ENCODE results near the gene SLC1A3.

The SLC1A3 gene

DNA sequence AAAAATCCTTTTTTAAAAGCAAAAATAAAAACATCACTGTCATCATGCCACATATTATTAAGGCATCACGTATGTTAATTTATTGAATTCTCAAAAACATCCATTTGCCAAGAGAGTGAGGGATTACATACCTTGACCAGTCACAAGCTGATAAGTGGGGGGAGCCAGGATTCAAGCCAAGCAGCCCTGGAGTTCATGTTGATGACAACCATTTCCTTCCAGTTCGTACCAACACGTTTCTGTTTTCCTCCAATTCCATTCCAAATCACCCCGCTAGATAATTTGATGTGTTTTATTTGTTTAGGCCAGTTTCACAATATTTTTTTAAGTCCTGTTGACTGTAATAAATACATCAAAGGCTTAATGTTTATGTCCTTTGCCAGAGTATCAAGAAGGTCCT, 53.0 kb downstream of the SLC1A3 start:
- Histone ChIP-seq H3K27ac (no peak overlapping the region), H3K9me3 (no peaks in the 10 kb centered on the region), H3K4me1 (ENCODE audit: control insufficient read depth in 1 of 2, insufficient read depth in 1 of 2, low read depth in 1 of 2, low read length in 1 of 2) (peaks cover 19 to 29% of the 10 kb centered on the region in 2 experiments), H3K4me3 (ENCODE audit: low read depth in 1 of 2, low read length in 1 of 2) (no peak overlapping the region), H3K27me3 (no peaks in the 10 kb centered on the region), H3K36me3 (no peaks in the 10 kb centered on the region)
- TF ChIP-seq, protein P1, sequence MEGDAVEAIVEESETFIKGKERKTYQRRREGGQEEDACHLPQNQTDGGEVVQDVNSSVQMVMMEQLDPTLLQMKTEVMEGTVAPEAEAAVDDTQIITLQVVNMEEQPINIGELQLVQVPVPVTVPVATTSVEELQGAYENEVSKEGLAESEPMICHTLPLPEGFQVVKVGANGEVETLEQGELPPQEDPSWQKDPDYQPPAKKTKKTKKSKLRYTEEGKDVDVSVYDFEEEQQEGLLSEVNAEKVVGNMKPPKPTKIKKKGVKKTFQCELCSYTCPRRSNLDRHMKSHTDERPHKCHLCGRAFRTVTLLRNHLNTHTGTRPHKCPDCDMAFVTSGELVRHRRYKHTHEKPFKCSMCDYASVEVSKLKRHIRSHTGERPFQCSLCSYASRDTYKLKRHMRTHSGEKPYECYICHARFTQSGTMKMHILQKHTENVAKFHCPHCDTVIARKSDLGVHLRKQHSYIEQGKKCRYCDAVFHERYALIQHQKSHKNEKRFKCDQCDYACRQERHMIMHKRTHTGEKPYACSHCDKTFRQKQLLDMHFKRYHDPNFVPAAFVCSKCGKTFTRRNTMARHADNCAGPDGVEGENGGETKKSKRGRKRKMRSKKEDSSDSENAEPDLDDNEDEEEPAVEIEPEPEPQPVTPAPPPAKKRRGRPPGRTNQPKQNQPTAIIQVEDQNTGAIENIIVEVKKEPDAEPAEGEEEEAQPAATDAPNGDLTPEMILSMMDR (IDR thresholded peaks at IDR 0.05) = no peak

DNA sequence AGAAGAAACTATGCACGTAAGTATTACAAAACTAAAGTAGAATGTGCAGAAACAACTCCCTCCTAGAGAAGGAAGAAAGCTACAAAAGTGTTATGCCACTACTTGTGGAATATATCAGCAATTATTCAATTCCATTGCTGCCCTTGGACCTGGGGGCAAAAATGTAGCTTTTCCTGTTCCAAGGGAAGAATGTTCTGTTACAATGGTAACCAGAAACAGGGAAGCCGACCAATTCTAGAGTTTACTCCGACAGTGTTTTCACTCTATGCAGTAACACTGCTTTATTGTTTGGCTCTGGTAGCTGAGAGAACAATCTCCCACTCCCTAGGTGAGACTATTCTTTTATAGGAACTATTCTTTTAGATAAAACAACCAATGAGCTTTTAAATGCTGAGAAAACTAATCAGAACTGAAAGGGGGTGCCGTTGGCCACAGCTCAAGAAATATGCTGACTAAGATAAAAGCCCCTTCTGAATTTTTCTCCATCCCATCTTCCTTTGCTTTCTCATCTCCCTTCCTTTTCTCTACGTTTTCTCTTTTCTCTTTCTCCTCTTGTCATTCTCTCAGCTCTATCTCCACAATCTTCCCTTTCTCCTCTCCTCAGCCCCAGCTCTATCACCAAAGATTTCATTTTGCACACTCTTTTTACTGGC, 54.1 kb downstream of the SLC1A3 start:
- TF ChIP-seq, protein P1 (IDR thresholded peaks at IDR 0.05) = no peak
- peaks cover 19 to 22% of the 10 kb centered on the region in 2 experiments for H3K4me1 ChIP-seq (ENCODE audit: control insufficient read depth in 1 of 2, insufficient read depth in 1 of 2, low read depth in 1 of 2, low read length in 1 of 2)
- H3K27me3 ChIP-seq = no peaks in the 10 kb centered on the region
- no peak overlapping the region for H3K4me3 ChIP-seq (ENCODE audit: low read depth in 1 of 2, low read length in 1 of 2)
- no peaks in the 10 kb centered on the region for H3K9me3 ChIP-seq
- H3K27ac ChIP-seq = no peak overlapping the region
- no peaks in the 10 kb centered on the region for H3K36me3 ChIP-seq

DNA sequence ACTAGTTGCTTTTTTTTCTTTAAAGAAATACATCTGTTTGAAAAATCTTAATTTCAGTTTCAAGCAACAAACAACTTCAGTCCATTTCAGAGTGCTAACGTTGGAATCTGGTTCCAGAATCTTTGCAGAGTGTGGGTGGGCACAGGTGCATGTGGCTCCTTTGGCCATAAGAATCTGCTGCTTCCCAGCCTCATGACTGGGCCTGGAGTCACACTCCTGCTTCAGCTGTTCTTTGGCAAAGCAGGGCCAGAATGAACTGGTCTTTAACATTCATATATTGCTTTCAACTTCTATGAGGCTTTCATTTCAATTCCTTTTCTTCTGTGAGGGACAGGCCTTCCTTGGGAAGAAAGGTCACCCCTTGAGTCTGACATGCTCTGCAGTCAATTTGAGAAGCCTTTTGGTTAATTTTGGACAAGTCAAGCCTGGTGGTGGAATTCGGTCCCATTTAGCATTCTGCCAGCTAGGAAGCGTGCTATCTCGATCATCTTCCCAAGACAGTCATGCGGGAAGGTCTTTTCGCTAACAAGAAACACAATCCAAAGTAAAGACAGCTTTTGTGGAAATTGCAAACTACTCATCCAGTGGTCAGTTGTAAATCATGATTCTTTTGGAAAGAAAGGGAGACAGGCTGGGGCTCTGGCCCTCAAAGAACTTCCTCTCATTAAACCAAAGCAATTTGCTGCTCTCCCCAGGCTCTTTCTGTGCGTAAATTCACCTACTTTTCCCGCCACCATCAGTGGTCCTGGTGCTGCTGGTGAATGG, 55.2 kb downstream of the SLC1A3 start:
- Histone ChIP-seq H3K4me1 (ENCODE audit: control insufficient read depth in 1 of 2, insufficient read depth in 1 of 2, low read depth in 1 of 2, low read length in 1 of 2) (peaks cover 16 to 18% of the 10 kb centered on the region in 2 experiments), H3K27ac (no peak overlapping the region), H3K27me3 (no peaks in the 10 kb centered on the region), H3K4me3 (ENCODE audit: low read depth in 1 of 2, low read length in 1 of 2) (no peak overlapping the region), H3K36me3 (no peaks in the 10 kb centered on the region), H3K9me3 (no peaks in the 10 kb centered on the region)
- TF ChIP-seq, protein P1 (IDR thresholded peaks at IDR 0.05) = no peak

DNA sequence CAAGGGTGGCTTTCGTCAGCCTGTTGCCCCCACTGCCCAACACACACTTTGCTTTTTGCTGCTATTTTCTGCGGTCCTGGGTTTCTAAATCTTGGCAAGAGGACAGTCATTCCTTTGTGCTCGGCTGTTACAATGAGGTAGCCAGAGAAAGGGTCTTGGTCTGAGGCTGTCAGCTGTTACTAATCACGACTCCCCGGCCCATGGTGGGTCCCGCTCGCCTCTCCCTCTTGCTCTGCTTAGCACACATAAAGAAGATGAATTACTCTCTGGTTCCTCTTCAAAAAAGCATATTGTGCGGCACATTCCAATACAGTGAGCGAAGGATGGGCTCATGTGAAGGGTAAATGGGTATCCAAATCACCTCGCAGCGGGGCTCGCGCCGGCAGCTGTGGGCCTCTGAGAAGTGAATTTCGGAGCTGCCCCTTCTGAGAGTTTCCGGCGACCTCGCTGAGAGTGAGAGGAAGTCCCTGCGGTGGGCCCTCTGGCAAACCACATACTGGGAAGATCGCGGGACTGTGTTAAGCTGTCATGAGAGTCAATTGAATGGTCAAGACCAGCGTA, 56.0 kb downstream of the SLC1A3 start:
- peaks cover 12 to 17% of the 10 kb centered on the region in 2 experiments for H3K4me1 ChIP-seq (ENCODE audit: control insufficient read depth in 1 of 2, insufficient read depth in 1 of 2, low read depth in 1 of 2, low read length in 1 of 2)
- TF ChIP-seq, protein P1 (IDR thresholded peaks at IDR 0.05) = no peak
- no peak overlapping the region for H3K4me3 ChIP-seq (ENCODE audit: low read depth in 1 of 2, low read length in 1 of 2)
- no peak overlapping the region for H3K27ac ChIP-seq
- no peaks in the 10 kb centered on the region for H3K9me3 ChIP-seq
- no peaks in the 10 kb centered on the region for H3K36me3 ChIP-seq
- H3K27me3 ChIP-seq = no peaks in the 10 kb centered on the region

DNA sequence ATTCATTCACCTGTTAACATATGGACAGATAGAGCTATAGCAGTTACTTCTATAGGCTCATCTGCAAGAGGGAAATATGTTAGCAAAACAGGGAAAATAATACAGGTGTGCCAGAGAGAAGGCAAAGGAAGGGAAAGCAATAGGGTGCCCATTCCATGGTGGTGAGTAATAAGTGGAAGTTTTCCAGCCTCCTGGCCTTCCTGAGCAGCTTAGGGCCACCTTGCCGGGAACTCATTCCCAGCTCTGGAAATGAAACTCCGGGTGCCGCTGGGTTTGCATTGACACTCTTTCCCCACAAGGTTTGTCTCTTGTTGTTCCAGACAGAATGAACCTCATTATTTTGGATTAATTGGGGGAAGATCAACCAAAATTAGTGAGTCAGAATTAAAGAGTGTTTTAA, 58.4 kb downstream of the SLC1A3 start:
- Histone ChIP-seq H3K27ac (no peak overlapping the region), H3K4me1 (ENCODE audit: control insufficient read depth in 1 of 2, insufficient read depth in 1 of 2, low read depth in 1 of 2, low read length in 1 of 2) (peaks cover 7 to 11% of the 10 kb centered on the region in 2 experiments), H3K9me3 (no peaks in the 10 kb centered on the region), H3K4me3 (ENCODE audit: low read depth in 1 of 2, low read length in 1 of 2) (no peak overlapping the region), H3K27me3 (no peaks in the 10 kb centered on the region), H3K36me3 (no peaks in the 10 kb centered on the region)
- TF ChIP-seq, protein P1 (IDR thresholded peaks at IDR 0.05) = no peak

Measured in neutrophil (primary cell).